ENCODE results near the gene ISLR2.
"Not testable (repeated sequence)": the region's sequence is repeated elsewhere in the genome, so short reads cannot be mapped to it uniquely, and the experiment has no call there.

The ISLR2 gene, protein sequence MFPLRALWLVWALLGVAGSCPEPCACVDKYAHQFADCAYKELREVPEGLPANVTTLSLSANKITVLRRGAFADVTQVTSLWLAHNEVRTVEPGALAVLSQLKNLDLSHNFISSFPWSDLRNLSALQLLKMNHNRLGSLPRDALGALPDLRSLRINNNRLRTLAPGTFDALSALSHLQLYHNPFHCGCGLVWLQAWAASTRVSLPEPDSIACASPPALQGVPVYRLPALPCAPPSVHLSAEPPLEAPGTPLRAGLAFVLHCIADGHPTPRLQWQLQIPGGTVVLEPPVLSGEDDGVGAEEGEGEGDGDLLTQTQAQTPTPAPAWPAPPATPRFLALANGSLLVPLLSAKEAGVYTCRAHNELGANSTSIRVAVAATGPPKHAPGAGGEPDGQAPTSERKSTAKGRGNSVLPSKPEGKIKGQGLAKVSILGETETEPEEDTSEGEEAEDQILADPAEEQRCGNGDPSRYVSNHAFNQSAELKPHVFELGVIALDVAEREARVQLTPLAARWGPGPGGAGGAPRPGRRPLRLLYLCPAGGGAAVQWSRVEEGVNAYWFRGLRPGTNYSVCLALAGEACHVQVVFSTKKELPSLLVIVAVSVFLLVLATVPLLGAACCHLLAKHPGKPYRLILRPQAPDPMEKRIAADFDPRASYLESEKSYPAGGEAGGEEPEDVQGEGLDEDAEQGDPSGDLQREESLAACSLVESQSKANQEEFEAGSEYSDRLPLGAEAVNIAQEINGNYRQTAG

DNA sequence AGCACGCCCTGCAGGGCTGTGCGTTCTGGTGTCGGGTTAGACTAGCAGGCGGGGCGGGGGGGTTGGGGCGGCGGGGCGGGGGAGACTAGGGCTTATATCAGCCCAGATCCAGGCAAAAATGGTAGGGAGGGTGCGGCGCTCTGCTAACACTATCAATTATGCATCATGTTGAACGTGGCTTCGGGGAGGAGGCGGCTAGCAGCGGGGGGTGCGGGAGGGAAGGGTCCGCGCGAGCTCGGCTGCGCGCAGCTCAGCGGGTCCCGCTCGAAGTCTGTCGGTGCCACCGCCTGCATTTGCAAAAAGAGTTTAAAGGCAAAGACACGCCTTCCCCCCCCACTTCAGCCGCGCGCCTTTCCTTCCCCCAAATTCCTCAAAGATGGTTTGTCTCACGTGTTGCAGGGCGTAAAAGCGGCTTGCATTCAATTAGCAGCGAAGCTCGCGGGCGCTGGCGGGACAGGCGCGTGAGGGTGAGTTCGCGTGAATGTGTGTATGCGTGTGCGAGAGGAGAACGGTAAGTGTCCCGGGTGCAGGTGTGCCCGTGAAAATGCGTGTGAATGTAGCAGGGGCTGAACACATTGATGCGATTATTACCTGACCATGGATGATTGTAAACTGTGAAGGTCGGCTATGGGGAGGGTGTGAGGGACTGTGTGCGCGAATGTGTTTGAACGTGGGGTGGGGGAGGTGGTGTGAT is at the start of gene ISLR2:
Gene ISLR2 (plus strand): TSS at position 432 of the 694 bp plus-strand sequence. CDS start 2,169 bp downstream, outside the sequence.
- DNase-seq: no peak

DNA sequence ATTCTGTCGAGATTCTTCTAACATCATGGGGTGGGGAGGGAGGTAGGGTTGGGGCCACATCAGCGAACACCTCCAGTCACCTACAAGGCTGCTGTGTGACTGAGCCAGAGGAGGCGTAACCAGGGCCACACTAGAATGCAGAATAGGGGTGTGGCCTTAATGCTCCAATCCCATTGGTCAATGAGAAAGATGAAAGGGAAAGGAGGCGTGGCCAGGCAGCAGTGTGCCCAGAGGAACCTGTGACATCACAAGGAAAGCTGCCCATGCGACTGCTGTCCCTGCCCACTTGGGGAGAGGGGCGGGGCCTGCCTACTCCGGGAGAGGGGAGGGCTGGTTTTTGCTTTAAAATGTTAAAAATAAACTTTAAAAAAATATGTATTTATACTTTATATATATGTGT is 47.9 kb upstream of the ISLR2 start, which contains the start of gene GOLGA6A:
Gene GOLGA6A (minus strand): TSS at position 101 of the 400 bp plus-strand sequence. CDS start 41 bp downstream, at position 60.
- not testable (repeated sequence) for DNase-seq

- DNase-seq: not testable (repeated sequence)
These were observed 35.8 kb upstream of the ISLR2 start for GRCh38 chr15:74094567-74094966.

- not testable (repeated sequence) for DNase-seq
These were observed 34.8 kb upstream of the ISLR2 start for GRCh38 chr15:74095610-74096009.

- not testable (repeated sequence) for DNase-seq
These were observed 33.5 kb upstream of the ISLR2 start for GRCh38 chr15:74096753-74097474.

- DNase-seq: peak; percentile 23 to 40
These were observed 30.2 kb upstream of the ISLR2 start for GRCh38 chr15:74099963-74100733.

GRCh38 chr15:74108111-74108510 is 22.3 kb upstream of the ISLR2 start:
- DNase-seq: no peak

- DNase-seq: not testable (repeated sequence)
These were observed 21.8 kb upstream of the ISLR2 start for GRCh38 chr15:74108611-74109010.

DNA sequence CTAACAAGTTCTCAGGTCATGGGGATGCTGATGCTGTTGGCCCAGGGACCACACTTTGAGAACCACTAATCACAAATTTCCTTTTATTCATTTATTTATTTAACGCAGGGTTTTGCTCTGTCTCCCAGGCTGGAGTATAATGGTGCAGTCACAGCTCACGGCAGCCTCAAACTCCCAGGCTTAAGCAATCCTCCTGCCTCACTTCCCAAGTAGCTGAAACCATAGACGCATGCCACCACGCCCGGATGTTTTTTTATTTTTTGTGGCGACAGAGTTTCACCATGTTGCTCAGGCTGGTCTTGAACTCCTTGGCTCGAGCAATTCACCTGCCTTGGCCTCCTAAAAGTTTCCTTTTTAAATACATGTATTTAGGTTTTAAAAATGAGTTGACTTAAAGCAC is 20.7 kb upstream of the ISLR2 start:
- no peak for DNase-seq

DNA sequence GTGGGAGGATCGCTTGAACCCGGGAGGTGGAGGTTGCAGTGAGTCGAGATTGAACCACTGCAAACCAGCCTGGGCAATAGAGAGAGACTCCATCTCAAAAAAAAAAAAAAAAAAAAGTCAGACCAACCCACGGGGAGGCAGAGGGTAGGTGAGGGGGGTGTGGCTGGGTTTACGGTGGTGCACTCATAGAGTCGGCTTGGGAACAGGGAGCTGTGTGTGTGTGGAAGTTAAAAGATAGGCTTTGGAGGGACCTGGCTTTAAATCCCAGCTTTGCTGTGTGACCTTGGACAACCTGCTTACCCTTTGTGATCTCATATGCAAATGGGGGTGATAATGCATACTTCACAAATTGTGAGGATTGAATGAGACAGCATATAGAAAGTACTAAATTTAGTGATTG is 10.0 kb upstream of the ISLR2 start:
- DNase-seq: no peak

DNA sequence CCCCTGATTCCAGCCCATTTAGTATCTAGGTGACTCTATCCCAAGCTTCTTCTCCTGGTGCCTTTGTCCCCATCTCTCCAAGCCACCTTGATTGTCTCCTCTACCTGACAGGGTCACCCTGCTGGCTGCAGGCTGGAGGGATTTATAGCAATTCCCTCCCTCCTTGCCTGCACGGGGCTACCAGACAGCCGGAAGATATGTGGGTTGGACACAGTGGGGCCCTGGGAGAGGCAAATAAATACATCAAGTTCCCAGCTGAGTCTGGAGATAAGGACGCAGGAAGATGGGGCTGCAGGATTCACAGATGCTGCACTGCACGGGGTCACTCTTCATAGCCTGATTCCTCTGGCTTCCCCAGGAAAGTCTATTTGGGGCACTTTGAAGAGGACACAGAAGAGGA is 9.3 kb upstream of the ISLR2 start:
- DNase-seq: no peak

DNA sequence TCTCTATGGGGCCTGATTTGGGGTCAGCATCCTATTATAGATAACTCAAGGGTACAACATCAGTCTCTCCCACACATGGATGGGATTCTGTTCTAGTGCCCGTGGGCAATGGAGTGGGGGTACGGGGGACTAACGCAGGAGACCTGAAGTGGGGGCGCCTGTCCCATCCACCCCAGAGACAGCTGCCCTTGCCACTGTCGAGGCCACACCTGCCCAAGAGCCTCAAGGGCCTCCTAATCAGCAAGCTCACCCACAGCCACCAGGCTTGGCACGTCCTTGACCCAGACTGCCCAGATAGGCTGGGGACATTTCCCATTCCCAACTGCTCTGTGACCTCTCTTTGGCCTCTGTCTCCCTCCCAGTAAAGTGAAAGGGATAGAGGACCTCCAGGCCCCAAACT is 8.5 kb upstream of the ISLR2 start:
- no peak for DNase-seq

GRCh38 chr15:74122403-74123130 is 7.8 kb upstream of the ISLR2 start:
- DNase-seq: no peak

GRCh38 chr15:74123131-74123429 is 7.3 kb upstream of the ISLR2 start:
- no peak for DNase-seq

- no peak for DNase-seq
These were observed 6.7 kb upstream of the ISLR2 start for GRCh38 chr15:74123658-74124057.

GRCh38 chr15:74124196-74124595 is 6.2 kb upstream of the ISLR2 start:
- DNase-seq: no peak

- DNase-seq: no peak
These were observed 5.6 kb upstream of the ISLR2 start for GRCh38 chr15:74124759-74125158.

GRCh38 chr15:74127255-74127953 is 3.0 kb upstream of the ISLR2 start:
- peak; percentile 75 to 77 for DNase-seq

DNA sequence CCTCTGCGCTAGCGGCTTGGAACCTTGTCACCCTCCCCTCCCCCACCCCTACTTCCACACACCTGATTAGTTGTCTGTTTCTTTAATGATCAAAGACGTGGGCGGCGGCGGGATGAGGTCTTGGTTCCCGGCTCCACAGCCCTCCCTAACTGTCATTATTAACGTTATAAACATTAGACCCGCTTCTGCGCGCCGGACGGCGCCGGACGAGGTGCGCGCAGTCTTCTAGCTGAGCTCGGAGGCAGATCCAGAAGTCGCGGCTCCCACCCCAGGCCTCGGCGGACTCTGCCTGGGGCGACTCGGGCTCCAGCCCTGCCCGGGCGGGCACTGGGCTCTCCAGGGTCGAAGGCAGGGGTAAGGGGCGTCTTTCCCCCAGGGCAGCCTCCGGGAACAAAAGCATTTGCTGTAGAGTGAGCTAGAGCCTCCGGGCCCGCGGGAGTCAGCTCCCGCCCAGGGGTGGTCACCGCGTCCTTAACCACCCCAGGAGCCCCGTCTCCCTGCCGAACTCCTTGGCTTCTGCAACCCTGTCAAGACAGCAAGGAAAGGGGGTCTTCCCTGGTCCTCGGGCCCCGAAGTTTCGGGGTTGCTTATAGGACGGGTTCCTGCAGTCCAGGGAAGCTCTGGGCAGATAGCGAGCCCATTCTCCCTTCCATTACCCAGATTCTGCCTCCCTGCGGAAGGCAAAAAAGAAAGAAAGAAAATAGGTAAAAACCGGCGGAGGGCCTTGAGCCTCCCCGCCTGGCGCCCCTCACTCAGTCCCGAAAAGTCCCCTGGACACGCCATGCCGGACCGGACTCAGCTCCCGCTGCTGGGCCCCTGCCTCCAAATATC is 2.2 kb upstream of the ISLR2 start:
- DNase-seq: no peak
